GM19372 (cell line): ENCODE measurements around the gene SH3TC2.

Source experiments
- ATAC-seq: cut with Tn5 transposase; IDR thresholded peaks from one replicate; pipeline ENCODE4 v1.9.1; 2021; ENCODE audit warnings: mild to moderate bottlenecking, low read depth, moderate library complexity; ENCODE audit not compliant: unreplicated experiment

The SH3TC2 gene

GRCh38 chr5:149030838-149031397 lies 31.9 kb downstream of the SH3TC2 start:
- no peak for ATAC-seq

- no peak for ATAC-seq
These were observed 32.5 kb downstream of the SH3TC2 start for GRCh38 chr5:149030392-149030791.

GRCh38 chr5:149028984-149029383 lies 33.9 kb downstream of the SH3TC2 start:
- ATAC-seq = no peak

- ATAC-seq = no peak
These were observed 34.7 kb downstream of the SH3TC2 start for GRCh38 chr5:149028161-149028560.

- no peak for ATAC-seq
These were observed 35.2 kb downstream of the SH3TC2 start for GRCh38 chr5:149027636-149028035.

GRCh38 chr5:149024943-149025342 lies 37.9 kb downstream of the SH3TC2 start:
- no peak for ATAC-seq

GRCh38 chr5:149024477-149024876 lies 38.4 kb downstream of the SH3TC2 start:
- no peak for ATAC-seq

GRCh38 chr5:149022200-149022599 lies 40.7 kb downstream of the SH3TC2 start:
- no peak for ATAC-seq

- ATAC-seq = no peak
These were observed 43.2 kb downstream of the SH3TC2 start for GRCh38 chr5:149019679-149020078.

GRCh38 chr5:149018909-149019443 lies 43.9 kb downstream of the SH3TC2 start:
- ATAC-seq = no peak

- ATAC-seq = no peak
These were observed 45.2 kb downstream of the SH3TC2 start for GRCh38 chr5:149017636-149018035.

- no peak for ATAC-seq
These were observed 47.3 kb downstream of the SH3TC2 start for GRCh38 chr5:149015561-149015960.

GRCh38 chr5:149015126-149015525 lies 47.7 kb downstream of the SH3TC2 start:
- ATAC-seq = no peak

- no peak for ATAC-seq
These were observed 48.3 kb downstream of the SH3TC2 start for GRCh38 chr5:149014571-149015031.

GRCh38 chr5:149013796-149014195 lies 49.1 kb downstream of the SH3TC2 start:
- ATAC-seq = no peak

- ATAC-seq = no peak
These were observed 50.5 kb downstream of the SH3TC2 start for GRCh38 chr5:149012350-149012749.

GRCh38 chr5:149011728-149012127 lies 51.1 kb downstream of the SH3TC2 start:
- ATAC-seq = no peak

GRCh38 chr5:149011084-149011483 lies 51.8 kb downstream of the SH3TC2 start:
- ATAC-seq = no peak

- ATAC-seq = no peak
These were observed 55.7 kb downstream of the SH3TC2 start for GRCh38 chr5:149007174-149007573.

- no peak for ATAC-seq
These were observed 56.4 kb downstream of the SH3TC2 start for GRCh38 chr5:149006426-149006825.

- no peak for ATAC-seq
These were observed 57.6 kb downstream of the SH3TC2 start for GRCh38 chr5:149005077-149005892.

- no peak for ATAC-seq
These were observed 58.3 kb downstream of the SH3TC2 start for GRCh38 chr5:149004559-149004958.
